WTC11 (cell line): ENCODE measurements around the gene SMAD7. TPM values are rescaled to one million over a fixed set of nuclear protein-coding genes. Genes with fewer than 3 reads are reported as not detected.

Experiments
- ATAC-seq: fragments of 200-7000 bp; cut with Tn5 transposase; 2 replicates; pipeline ENCODE4 v1.10.0; 2021; ENCODE audit warnings: mild to moderate bottlenecking, moderate library complexity
- CTCF ChIA-PET: fragments of 300-600 bp; sonication (Branson Sonifier 250); formaldehyde crosslinking; loops from one replicate; lab custom pipeline; 2021; ENCODE audit warnings: antibody characterized with exemption; lab: Charles Lee
- POLR2A ChIA-PET: fragments of 350-600 bp; sonication (Branson Sonifier 250); formaldehyde crosslinking; loops from one replicate; lab custom pipeline; 2021; ENCODE audit warnings: antibody characterized with exemption; lab: Charles Lee
- DNase-seq: peaks from one replicate; pipeline ENCODE4 v3.0.0; 2021; ENCODE audit warnings: low spot score
- H3K27ac Mint-ChIP-seq: 2 replicates; pipeline ENCODE4 v1.8.0; 2021; ENCODE audit warnings: mixed read lengths
- H3K27me3 Mint-ChIP-seq: 2 replicates; pipeline ENCODE4 v1.8.0; 2021; ENCODE audit warnings: low read depth, mild to moderate bottlenecking, moderate library complexity, mixed read lengths
- H3K36me3 Mint-ChIP-seq: 2 replicates; pipeline ENCODE4 v1.8.0; 2021; ENCODE audit warnings: mixed read lengths
- H3K4me1 Mint-ChIP-seq: 2 replicates; pipeline ENCODE4 v1.8.0; 2022; ENCODE audit warnings: mixed read lengths
- H3K4me3 Mint-ChIP-seq: 2 replicates; pipeline ENCODE4 v1.8.0; 2021; ENCODE audit warnings: mild to moderate bottlenecking, moderate library complexity, mixed read lengths
- H3K9me3 Mint-ChIP-seq: 2 replicates; pipeline ENCODE4 v1.8.0; 2021; ENCODE audit warnings: mixed read lengths
- ATF1 ChIP-seq: sonication (generic); formaldehyde crosslinking; IDR thresholded peaks from 2 replicates; pipeline ENCODE4 v1.8.1; 2023; ENCODE audit warnings: mild to moderate bottlenecking, moderate library complexity, missing genetic modification reagents
- ATF6 ChIP-seq: sonication (generic); formaldehyde crosslinking; IDR thresholded peaks from 2 replicates; pipeline ENCODE4 v1.8.1; 2023; ENCODE audit warnings: mild to moderate bottlenecking, missing genetic modification reagents
- CDX4 ChIP-seq: fragments of 250-450 bp; sonication (Bioruptor Pico); IDR thresholded peaks from 2 replicates; pipeline ENCODE4 v1.9.0; 2021; ENCODE audit warnings: moderate library complexity, mild to moderate bottlenecking, inconsistent platforms, borderline replicate concordance
- CREB1 ChIP-seq: sonication (generic); formaldehyde crosslinking; IDR thresholded peaks from 2 replicates; pipeline ENCODE4 v1.8.0; 2023; ENCODE audit warnings: mild to moderate bottlenecking, missing genetic modification reagents
- ELF4 ChIP-seq: sonication (generic); formaldehyde crosslinking; IDR thresholded peaks from 2 replicates; pipeline ENCODE4 v1.8.1; 2022; ENCODE audit warnings: low read depth, mild to moderate bottlenecking, moderate library complexity, missing genetic modification reagents
- ESRRA ChIP-seq: sonication (generic); formaldehyde crosslinking; IDR thresholded peaks from 2 replicates; pipeline ENCODE4 v1.8.1; 2022; ENCODE audit warnings: mild to moderate bottlenecking, missing genetic modification reagents, borderline replicate concordance
- GABPB1 ChIP-seq: sonication (generic); formaldehyde crosslinking; IDR thresholded peaks from 2 replicates; pipeline ENCODE4 v1.8.1; 2023; ENCODE audit warnings: mild to moderate bottlenecking, missing genetic modification reagents
- OVOL2 ChIP-seq: fragments of 250-450 bp; sonication (Bioruptor Pico); IDR thresholded peaks from 2 replicates; pipeline ENCODE4 v1.9.0; 2021; ENCODE audit warnings: mild to moderate bottlenecking, borderline replicate concordance
- PRDM15 ChIP-seq: sonication (generic); formaldehyde crosslinking; IDR thresholded peaks from 2 replicates; pipeline ENCODE4 v1.8.0; 2022; ENCODE audit warnings: missing genetic modification reagents
- PREB ChIP-seq: sonication (generic); formaldehyde crosslinking; IDR thresholded peaks from 2 replicates; pipeline ENCODE4 v1.8.1; 2022; ENCODE audit warnings: mild to moderate bottlenecking, missing genetic modification reagents, moderate library complexity, borderline replicate concordance
- SOX15 ChIP-seq: fragments of 250-450 bp; sonication (Bioruptor Pico); IDR thresholded peaks from 2 replicates; pipeline ENCODE4 v1.9.0; 2021; ENCODE audit warnings: mild to moderate bottlenecking
- TCF7 ChIP-seq: sonication (generic); formaldehyde crosslinking; IDR thresholded peaks from 2 replicates; pipeline ENCODE4 v1.8.0; 2022; ENCODE audit warnings: mild to moderate bottlenecking, low read depth, missing genetic modification reagents, moderate library complexity
- ZNF232 ChIP-seq: sonication (generic); formaldehyde crosslinking; IDR thresholded peaks from 2 replicates; pipeline ENCODE4 v1.8.0; 2022; ENCODE audit warnings: mild to moderate bottlenecking, missing genetic modification reagents
- ZNF263 ChIP-seq: sonication (generic); formaldehyde crosslinking; IDR thresholded peaks from 2 replicates; pipeline ENCODE4 v1.8.1; 2022; ENCODE audit warnings: low read depth, mild to moderate bottlenecking, moderate library complexity, missing genetic modification reagents
- ZNF281 ChIP-seq: sonication (generic); formaldehyde crosslinking; IDR thresholded peaks from 2 replicates; pipeline ENCODE4 v1.8.0; 2023; ENCODE audit warnings: mild to moderate bottlenecking, missing genetic modification reagents
- ZNF396 ChIP-seq: fragments of 250-450 bp; sonication (Bioruptor Pico); IDR thresholded peaks from 2 replicates; pipeline ENCODE4 v1.8.0; 2021; ENCODE audit warnings: mild to moderate bottlenecking, moderate library complexity, borderline replicate concordance
- ZNF423 ChIP-seq: fragments of 250-450 bp; sonication (Bioruptor Pico); IDR thresholded peaks from 2 replicates; pipeline ENCODE4 v2.1.2; 2022; ENCODE audit warnings: mild to moderate bottlenecking, moderate library complexity
- ZSCAN18 ChIP-seq: fragments of 250-450 bp; sonication (Bioruptor Pico); IDR thresholded peaks from 2 replicates; pipeline ENCODE4 v2.1.2; 2022; ENCODE audit warnings: mild to moderate bottlenecking, moderate library complexity
- total RNA-seq: library from RNA; stranded (reverse); gene quantifications from 3 replicates; pipeline ENCODE4 v1.2.3, GENCODE V29; 2021

Gene SMAD7
- total RNA-seq, 1 experiment from 2014 or later, result 44.7 TPM

GRCh38 chr18:48997985-48998831 is 47.4 kb upstream of the SMAD7 start:
- peak overlapping the region; percentile 51 for H3K27ac Mint-ChIP-seq
- peaks cover 26% of the 10 kb centered on the region for H3K4me1 Mint-ChIP-seq
- ChIA-PET POLR2A (no interaction called here), CTCF (interaction anchor here (0.6 to 2.3 kb wide), 6 partner anchors 10 to 322 kb away, joined by 3 to 16 read pairs (median 6); no protein-coding TSS in a partner anchor)
- ATAC-seq (peak; percentile 63), DNase-seq (peak; percentile 54)
- H3K27me3 Mint-ChIP-seq, result peaks cover 5% of the 10 kb centered on the region
- no peaks in the 10 kb centered on the region for H3K36me3 Mint-ChIP-seq
- H3K4me3 Mint-ChIP-seq, result no peak overlapping the region
- no peaks in the 10 kb centered on the region; the same call in 1 of the 2 replicates for H3K9me3 Mint-ChIP-seq
- no peak for TF ChIP-seq PREB
- no peak for TF ChIP-seq PRDM15 (CRISPR knock-in tag)
- no peak for TF ChIP-seq ZSCAN18 (CRISPR knock-in tag)
- TF ChIP-seq GABPB1 (CRISPR knock-in tag), result peak; percentile 93
- TF ChIP-seq CDX4, result no peak
- TF ChIP-seq ZNF423 (CRISPR knock-in tag), result peak; percentile 60; the same call in 1 of the 2 replicates

GRCh38 chr18:48997681-48997984 is 46.9 kb upstream of the SMAD7 start:
- ChIA-PET CTCF (interaction anchor here (0.6 to 2.3 kb wide), 10 partner anchors 10 to 321 kb away, joined by 3 to 16 read pairs (median 4); no protein-coding TSS in a partner anchor), POLR2A (no interaction called here)
- H3K27me3 Mint-ChIP-seq, result peaks cover 5% of the 10 kb centered on the region
- H3K4me3 Mint-ChIP-seq, result no peak overlapping the region
- no peak for DNase-seq
- H3K9me3 Mint-ChIP-seq, result no peaks in the 10 kb centered on the region; the same call in 1 of the 2 replicates
- peak overlapping the region; percentile 51 for H3K27ac Mint-ChIP-seq
- H3K36me3 Mint-ChIP-seq, result no peaks in the 10 kb centered on the region
- peak; percentile 41 for ATAC-seq
- peaks cover 30% of the 10 kb centered on the region for H3K4me1 Mint-ChIP-seq
- TF ChIP-seq ATF1 (CRISPR knock-in tag) (no peak), OVOL2 (CRISPR knock-in tag) (no peak), ELF4 (CRISPR knock-in tag) (no peak), ESRRA (CRISPR knock-in tag) (no peak), ZNF263 (CRISPR knock-in tag) (no peak), ZSCAN18 (CRISPR knock-in tag) (no peak), ZNF281 (no peak), TCF7 (CRISPR knock-in tag) (no peak), CREB1 (CRISPR knock-in tag) (no peak), ZNF396 (CRISPR knock-in tag) (no peak), GABPB1 (CRISPR knock-in tag) (no peak), SOX15 (CRISPR knock-in tag) (no peak), ZNF232 (no peak), ATF6 (CRISPR knock-in tag) (no peak)
